ENCODE measurements around the gene ARPC5L. TPM values are rescaled to one million over a fixed set of nuclear protein-coding genes. Genes with fewer than 3 reads are reported as not detected.
"Not testable (repeated sequence)": the region's sequence is repeated elsewhere in the genome, so short reads cannot be mapped to it uniquely, and the experiment has no call there.

ARPC5L gene
- polyA plus RNA-seq, 4 donors, result 24.1 to 41.3 (median 36.4) TPM

DNA sequence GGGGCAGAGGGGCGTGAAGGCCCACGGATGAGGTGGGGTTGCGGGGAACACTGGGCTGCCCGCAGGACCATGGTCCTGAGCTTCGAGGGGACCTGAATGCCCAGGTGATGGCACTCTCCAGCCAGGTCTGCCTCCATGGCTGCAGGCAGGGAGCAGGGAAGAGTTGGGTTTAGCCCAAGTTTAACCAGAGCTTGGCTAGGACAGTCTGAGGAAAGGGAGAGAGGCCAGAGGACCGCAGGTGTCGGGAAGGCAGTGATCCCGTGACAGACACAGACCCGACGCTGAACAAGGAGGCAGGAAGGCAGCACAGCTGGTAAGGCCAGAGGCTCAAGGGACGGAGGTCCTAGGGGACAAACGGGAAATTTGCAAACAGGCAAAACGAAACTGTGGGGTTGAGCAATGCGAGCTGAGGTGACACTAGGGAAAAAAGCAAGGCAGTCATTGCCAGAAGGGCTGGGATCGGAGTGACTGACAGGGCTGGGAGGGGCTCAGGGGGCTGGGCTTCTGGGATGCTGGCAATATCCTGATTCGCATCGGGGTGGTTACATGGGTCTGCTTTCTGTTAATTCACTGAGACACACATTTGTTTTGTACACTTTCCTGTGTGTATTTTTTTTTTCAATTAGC lies 25.0 kb downstream of the ARPC5L start:
- DNase-seq (ENCODE audit: low read depth in 4 of 4, low spot score in 3 of 4), result no peak

DNA sequence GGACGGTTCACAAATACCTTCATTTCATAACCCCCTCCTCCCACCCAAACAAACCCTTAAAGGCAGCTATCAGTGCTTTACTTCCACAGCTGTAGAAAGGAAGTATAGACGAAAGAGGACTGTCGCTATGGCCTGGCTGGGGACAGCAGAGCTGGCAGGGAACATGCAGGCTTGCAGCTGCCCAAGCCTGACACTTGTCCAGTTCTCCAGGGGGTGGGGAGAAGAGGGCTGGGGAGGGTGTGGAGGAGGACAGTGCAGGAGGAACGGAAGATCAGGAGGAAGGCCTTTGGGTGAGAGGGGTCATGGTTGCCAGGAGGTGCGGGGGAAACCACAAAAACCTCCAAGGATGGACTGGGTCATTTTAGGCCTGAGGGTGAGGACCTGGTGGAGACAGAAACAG lies 25.9 kb downstream of the ARPC5L start:
- DNase-seq (ENCODE audit: low read depth in 4 of 4, low spot score in 3 of 4), result no peak

DNA sequence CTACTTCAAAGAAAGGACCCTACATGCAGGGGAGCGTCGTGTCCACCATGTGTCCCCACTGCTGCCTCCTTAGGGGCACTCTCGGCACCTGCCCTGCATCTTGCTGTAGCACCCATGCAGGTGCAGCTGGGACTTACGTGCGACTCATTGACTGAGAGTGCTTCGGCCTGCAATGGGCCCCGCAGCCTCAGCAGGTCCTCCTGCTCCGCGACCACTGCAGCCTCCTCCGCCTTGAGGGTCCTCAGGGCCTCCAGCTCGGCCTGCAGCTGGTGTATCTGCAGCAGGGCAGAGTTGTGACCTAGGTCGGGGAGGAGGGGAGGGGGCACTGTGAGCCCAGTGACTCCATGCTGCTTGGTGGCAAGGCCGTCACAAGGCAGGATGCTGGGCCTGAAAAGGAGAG lies 27.1 kb downstream of the ARPC5L start:
- no peak for DNase-seq (ENCODE audit: low read depth in 4 of 4, low spot score in 3 of 4)

DNA sequence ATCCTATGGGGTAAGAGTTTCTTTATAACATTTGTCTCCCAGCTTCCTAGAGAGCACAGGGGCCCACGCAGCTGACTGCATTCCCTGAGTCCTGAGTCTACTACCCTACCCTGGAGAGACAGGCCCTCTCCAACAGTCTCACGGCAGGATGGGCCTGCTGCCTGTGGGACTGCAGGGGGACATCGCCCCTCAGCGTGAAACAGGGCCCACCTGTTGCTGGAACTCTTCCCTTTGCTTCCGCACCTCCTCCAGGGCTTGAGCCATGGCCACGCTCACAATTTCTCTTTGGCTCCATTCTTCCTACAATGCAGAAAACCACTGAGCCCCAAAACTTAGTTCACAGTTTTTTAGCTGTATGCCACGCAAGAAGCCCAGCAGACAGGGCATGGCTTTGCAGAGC lies 28.2 kb downstream of the ARPC5L start:
- no peak for DNase-seq (ENCODE audit: low read depth in 4 of 4, low spot score in 3 of 4)

DNA sequence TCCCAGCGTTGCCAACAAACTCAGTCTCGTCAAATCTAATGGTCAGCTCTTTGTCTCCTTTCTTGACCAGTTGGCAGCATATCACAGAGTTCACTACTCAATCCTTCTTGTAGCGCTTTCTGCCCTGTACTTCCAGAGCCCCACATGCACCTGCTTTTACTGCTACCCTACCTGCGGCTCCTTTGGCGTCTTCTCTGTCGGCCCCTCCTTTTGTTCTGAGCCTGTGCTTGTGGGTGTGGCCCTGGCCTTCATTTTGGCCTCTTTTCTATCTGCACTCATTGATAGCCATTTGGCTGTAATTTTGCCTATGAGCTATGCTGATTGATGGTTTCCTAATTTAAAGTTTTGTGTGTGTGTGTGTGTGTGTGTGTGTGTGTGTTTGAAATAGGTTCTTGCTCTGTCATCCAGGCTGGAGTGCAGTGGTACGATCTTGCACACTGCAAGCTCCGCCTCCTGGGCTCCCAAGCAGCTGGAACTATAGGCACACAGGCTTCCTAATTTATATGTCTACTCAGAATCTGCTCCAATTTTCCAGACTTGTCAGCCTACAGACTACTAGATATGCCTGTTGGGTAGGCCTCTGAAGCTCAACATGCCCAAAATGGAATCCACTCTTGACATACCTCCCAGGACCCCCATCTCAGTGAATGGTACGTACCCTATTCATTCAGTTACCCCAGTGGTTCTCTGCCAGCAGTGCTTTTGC lies 32.3 kb downstream of the ARPC5L start:
- DNase-seq (ENCODE audit: low read depth in 4 of 4, low spot score in 3 of 4), result no peak

DNA sequence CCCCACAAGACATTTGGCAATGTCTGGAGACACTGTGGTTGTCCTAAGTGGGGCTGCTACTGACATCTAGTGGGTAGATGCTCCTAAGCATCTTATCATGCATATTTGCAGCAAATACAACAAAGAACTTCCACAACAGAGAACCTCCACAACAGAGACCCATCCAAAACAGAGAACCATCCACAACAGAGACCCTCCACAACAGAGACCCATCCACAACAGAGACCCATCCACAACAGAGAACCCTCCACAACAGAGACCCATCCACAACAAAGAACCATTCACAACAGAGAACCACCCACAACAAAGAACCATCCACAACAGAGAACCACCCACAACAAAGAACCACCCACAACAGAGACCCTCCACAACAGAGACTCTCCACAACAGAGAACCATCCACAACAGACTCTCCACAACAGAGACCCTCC lies 32.8 kb downstream of the ARPC5L start:
- no peak for DNase-seq (ENCODE audit: low read depth in 4 of 4, low spot score in 3 of 4)

DNA sequence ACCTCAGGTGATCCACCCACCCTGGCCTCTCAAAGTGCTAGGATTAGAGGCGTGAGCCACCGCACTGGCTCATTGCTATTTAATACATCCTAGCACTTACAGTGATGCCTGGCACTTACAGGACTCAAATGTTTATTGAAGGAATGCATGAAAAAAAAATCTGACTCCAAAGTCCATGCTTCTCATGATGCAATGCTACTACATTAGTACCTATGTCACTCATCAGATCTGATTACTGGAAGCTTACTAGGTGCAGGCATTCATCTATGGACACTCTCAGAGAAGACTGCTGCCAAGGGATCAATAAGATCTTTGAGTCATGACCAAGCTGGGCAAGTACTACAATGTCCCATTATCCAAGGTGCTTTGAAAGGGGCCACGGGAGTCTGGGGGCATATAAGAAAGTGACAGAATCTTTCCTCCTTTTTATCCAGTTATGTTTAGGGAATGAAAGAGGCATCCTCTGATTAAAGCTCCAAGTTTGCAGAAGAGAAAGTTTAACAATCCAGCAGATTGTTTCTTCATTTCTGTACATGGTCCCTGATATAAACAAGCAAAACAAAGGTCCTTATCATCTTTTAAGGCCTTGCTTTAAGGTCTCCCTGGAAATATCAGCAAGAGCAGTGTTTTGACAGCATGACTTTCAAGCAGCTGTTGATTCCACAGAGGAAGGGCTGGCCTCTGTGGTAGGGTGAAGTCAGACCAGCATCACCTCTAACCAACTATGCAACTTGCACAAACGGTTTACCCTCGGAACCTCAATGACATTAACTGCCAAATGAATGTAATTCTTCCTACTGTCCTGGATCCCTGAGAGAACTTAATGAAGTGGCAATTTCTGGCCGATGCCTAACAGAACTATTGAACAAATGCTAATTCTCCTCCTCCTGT lies 35.9 kb downstream of the ARPC5L start:
- no peak for DNase-seq (ENCODE audit: low read depth in 4 of 4, low spot score in 3 of 4)

DNA sequence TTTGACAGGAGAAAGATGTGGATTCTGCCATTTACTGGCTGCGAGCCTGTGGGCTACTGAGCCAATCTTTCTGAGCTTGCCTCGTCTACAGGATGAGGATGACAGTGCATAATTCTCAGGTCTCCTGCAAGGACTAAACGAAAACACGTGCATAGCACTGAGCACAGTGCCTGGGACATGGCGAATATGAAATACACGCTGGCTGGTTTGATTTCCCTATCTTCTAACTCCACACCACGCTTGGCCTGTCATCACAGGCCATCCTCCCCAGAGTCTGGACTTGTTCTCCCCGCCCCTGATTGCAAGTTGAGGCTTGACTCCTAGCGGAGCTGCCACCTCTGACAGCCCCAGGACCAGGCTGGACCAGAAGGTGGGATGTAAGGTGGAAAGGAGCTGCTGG lies 37.9 kb downstream of the ARPC5L start:
- DNase-seq (ENCODE audit: low read depth in 4 of 4, low spot score in 3 of 4), result no peak

DNA sequence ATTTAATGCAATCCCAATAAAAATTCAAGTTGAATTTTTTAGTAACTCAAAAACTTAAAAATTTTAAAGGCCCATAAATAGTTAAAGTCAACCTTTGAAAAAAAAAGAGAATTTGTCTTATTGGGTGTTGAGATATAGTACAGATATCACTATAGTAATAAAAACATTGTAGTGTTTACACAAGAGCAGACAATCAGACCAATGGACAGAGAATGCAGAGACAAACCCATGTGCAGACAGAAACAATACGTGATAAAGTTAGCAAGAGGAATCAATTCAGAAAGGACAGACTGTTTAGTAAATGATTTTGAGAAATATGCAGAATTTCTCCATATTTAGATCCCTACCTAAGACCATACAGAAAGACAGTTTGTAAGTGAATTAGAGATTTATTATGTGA lies 45.0 kb downstream of the ARPC5L start:
- DNase-seq (ENCODE audit: low read depth in 4 of 4, low spot score in 3 of 4), result no peak

DNA sequence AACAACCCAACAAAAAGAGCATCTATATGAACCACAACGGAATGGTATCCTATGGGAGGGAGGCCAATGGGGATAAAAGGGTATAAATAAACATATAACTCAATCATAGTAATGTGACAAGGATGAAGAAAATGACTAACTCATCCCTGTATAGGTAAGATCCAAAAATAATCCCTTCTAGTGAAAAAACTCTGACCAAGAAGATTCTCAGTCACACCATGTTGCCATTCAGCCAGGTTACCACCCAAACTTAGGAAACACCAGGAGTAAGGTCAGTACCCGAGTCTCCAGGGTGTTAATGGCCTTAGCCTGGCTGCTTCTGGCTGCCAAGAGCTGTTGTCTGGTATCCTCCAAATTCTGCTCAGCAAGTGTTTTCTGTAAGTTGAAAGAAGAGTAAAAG lies 46.2 kb downstream of the ARPC5L start:
- DNase-seq (ENCODE audit: low read depth in 4 of 4, low spot score in 3 of 4), result no peak

DNA sequence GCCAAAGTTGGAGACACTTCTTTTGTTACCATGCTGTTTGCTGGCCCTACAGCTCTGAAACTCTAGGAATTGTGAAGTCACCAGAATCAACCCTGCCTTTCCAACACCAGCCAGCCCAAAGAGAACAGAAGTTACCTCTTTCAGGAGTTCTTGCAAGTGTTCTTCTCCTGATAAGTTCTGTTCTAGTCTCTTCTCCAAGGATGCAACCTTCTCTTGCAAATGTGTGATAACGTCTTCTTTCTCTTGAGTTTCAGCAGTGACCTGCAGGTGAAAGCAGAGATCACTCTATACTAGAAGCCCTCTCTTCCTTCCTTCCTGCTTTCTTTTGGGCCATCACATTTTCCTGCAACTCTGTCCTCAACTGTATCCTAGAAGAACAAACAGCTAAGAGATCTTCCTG lies 49.8 kb downstream of the ARPC5L start:
- DNase-seq (ENCODE audit: low read depth in 4 of 4, low spot score in 3 of 4), result no peak

DNA sequence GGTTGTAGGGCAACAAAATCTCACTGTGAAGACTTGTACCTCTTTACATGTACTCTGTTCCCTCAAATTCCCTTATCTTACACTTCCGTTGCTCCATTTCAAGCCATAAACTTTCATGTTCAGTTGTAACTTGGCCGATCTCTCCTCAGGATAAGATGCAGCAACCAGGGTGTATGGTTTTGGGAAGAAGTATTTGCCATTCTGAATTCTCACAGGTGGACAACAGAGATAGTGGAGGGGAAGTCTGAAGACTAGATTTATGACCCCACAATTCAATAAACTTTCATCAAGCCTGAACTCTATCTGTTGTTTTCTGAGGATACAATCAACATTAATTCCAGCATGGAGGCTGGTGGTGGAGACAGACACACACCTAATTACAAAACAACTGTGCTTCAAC lies 51.4 kb downstream of the ARPC5L start:
- no peak for DNase-seq (ENCODE audit: low read depth in 4 of 4, low spot score in 3 of 4)

DNA sequence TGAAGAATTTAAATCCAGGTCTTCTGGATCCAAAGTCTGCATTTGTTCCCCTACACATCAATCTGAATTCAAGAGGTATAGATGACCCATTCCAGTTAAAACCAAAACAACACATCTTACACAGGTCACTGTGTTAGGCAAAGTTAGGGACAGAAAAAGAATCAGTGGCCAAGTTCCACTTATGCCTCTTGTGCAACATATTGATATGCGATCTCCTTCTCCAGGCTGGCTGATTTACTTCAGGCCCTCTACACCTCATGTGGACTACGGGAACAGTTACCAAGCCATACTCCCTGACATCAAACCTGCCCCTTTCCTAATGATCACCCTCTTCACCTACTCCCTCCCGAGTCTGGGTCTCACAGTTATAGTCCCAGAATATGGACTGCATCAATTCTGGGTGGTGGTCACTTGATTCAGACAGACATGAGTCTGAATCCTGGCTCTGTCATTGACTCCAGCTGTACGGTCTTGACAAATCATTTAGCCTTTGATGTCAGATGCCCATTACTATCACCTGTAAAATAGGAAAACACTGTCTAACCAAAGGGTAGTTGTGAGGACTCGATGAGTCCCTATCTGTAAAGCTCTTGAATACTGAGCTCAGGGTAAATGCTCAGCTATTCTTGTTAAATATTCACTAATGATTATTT lies 52.9 kb downstream of the ARPC5L start:
- no peak for DNase-seq (ENCODE audit: low read depth in 4 of 4, low spot score in 3 of 4)

DNA sequence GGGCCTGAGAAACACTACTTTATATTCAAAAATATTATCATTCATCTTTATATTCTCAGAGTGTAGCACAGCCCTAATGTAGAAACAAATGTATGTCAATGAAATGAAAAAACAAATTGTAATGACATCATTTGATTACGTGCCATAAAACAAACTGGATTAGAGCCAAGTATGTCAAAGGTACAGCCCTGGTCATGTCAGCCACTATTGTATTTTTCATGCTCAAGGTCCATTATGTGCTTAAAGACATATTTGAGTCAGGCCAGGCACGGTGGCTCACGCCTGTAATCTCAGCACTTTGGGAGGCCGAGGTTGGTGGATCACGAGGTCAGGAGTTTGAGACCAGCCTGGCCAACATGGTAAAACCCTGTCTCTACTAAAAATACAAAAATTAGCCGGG lies 58.5 kb downstream of the ARPC5L start:
- DNase-seq (ENCODE audit: low read depth in 4 of 4, low spot score in 3 of 4), result not testable (repeated sequence)

Other genes starting within 250 kb of the ARPC5L start
- 1 to 10 TPM in 2 of 4 donors, under 1 TPM in 2; 0.30 to 1.4 (median 1.0) TPM for gene NR6A1, start 90.8 kb upstream of the ARPC5L start, polyA plus RNA-seq (ENCODE audit: insufficient read length in 4 of 4)
- 10 to 100 TPM; 22.1 to 30.9 (median 24.9) TPM for gene OLFML2A, start 85.0 kb upstream of the ARPC5L start, polyA plus RNA-seq (ENCODE audit: insufficient read length in 4 of 4)
- gene WDR38, start 8.7 kb upstream of the ARPC5L start, polyA plus RNA-seq (ENCODE audit: insufficient read length in 4 of 4), result under 1 TPM; 0.11 to 0.60 (median 0.25) TPM
- gene RPL35, start 173 bp upstream of the ARPC5L start, polyA plus RNA-seq (ENCODE audit: insufficient read length in 4 of 4), result 1,000 to 10,000 TPM in 1 of 4 donors, 100 to 1,000 TPM in 3; 758 to 1,072 (median 879) TPM
- 10 to 100 TPM; 12.8 to 19.3 (median 16.4) TPM for gene GOLGA1, start 79.0 kb downstream of the ARPC5L start, polyA plus RNA-seq (ENCODE audit: insufficient read length in 4 of 4)